ENCODE measurements around the gene MBNL1.

Gene MBNL1

GRCh38 chr3:152384412-152384811, 115.7 kb downstream of the MBNL1 start:
- no peak for DNase-seq
- no peak for TF ChIP-seq CTCF (IDR thresholded peaks at IDR 0.05; ENCODE audit: low read depth, low read length)
- H3K36me3 ChIP-seq, result no peaks in the 10 kb centered on the region
- H3K27me3 ChIP-seq (ENCODE audit: insufficient read depth, low read depth, severe bottlenecking), result no peaks in the 10 kb centered on the region
- no peak overlapping the region for H3K4me3 ChIP-seq (ENCODE audit: low read depth, low read length)
- H3K9me3 ChIP-seq (ENCODE audit: severe bottlenecking), result no peaks in the 10 kb centered on the region
- no peak overlapping the region for H3K27ac ChIP-seq

DNA sequence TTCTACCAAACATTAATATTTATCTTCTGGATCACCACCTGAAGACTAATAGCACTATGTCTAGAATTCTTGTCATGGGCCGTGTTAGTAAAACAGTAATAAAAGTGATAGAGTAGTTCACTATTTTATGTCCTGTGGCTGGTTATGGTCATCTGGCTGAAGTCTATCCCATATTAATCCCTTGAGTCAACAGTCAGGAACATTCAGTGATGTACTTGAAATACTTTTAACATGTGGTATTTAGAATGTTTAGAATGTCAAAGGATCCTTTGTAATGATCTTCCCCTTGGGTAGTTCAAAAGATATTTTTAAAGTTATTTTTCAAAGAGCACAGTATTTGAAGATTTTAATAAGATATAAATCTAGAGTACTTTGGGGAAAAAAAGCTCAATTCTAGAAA, 117.0 kb downstream of the MBNL1 start:
- Histone ChIP-seq H3K27me3 (ENCODE audit: insufficient read depth, low read depth, severe bottlenecking) (no peaks in the 10 kb centered on the region), H3K36me3 (no peaks in the 10 kb centered on the region), H3K9me3 (ENCODE audit: severe bottlenecking) (no peaks in the 10 kb centered on the region), H3K4me3 (ENCODE audit: low read depth, low read length) (no peak overlapping the region), H3K27ac (no peak overlapping the region)
- TF ChIP-seq CTCF (IDR thresholded peaks at IDR 0.05; ENCODE audit: low read depth, low read length), result no peak
- no peak for DNase-seq

DNA sequence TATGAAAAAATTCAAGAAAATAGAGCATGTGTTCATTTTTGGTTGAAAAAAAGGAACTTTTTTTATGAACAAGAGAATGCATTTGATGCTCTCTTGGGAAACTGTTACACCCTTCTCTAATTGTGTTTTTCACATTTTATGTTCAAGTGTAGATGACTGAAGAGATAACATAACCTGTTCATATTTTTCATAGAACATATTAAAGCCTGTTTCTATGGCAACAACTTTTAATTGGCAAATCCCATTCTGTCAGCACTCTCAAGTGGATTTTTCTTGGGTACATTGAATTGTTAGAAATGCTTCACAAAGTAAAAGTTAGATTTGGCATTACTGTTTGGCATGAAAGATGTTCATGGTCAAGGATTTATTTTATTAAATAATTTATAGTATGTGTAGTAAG, 117.5 kb downstream of the MBNL1 start:
- no peak for DNase-seq

DNA sequence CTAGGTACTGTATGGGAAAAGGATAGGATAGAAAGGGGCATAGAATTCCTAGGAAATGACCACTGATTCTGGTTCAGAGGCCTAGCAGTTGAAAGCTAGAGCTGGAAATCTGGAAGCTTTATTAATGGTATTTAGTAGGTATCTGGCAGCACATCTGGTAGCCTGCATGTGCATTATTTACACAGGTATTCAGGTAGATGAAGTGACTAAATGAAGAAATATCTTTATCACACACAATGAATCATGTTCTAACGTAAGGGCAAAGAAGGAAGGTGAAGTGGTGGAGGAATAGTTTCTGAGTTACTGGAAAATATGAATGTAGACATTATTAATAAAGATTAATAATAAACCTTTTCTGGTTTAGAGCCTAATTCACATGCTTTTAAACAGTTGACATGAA, 119.9 kb downstream of the MBNL1 start:
- no peaks in the 10 kb centered on the region for H3K9me3 ChIP-seq (ENCODE audit: severe bottlenecking)
- no peak for DNase-seq
- no peak overlapping the region for H3K27ac ChIP-seq
- H3K27me3 ChIP-seq (ENCODE audit: insufficient read depth, low read depth, severe bottlenecking), result no peaks in the 10 kb centered on the region
- H3K4me3 ChIP-seq (ENCODE audit: low read depth, low read length), result no peak overlapping the region
- TF ChIP-seq CTCF (IDR thresholded peaks at IDR 0.05; ENCODE audit: low read depth, low read length), result no peak
- no peaks in the 10 kb centered on the region for H3K36me3 ChIP-seq

More for the DNA sequence above, 117.5 kb downstream of the MBNL1 start:
- H3K36me3 ChIP-seq, result no peaks in the 10 kb centered on the region
- no peak overlapping the region for H3K4me3 ChIP-seq (ENCODE audit: low read depth, low read length)
- H3K9me3 ChIP-seq (ENCODE audit: severe bottlenecking), result no peaks in the 10 kb centered on the region
- no peaks in the 10 kb centered on the region for H3K27me3 ChIP-seq (ENCODE audit: insufficient read depth, low read depth, severe bottlenecking)
- TF ChIP-seq CTCF (IDR thresholded peaks at IDR 0.05; ENCODE audit: low read depth, low read length), result no peak
- no peak overlapping the region for H3K27ac ChIP-seq

DNA sequence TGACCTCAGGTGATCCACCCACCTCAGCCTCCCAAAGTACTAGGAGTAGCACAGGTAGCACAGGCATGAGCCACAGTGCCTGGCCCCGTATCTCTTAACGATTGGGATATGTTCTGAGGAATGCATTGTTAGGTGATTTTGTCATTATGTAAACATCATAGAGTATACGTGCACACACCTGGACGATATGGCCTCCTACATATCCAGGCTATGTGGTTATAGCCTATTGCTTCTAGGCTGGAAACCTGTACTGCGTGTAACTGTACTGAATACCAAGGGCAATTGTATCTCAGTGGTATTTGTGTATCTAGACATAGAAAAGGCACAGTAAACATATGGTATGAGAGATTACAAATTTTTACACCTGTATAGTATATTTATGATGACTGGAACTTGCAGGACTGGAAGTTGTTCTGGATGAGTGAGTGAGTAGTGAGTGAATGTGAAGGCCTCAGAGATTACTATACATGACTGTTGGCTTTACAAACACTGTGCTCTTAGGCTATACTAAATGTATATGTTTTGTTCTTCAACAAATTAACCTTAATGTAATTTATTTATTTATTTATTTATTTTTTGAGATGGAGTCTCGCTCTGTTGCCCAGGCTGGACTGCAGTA, 120.7 kb downstream of the MBNL1 start:
- no peaks in the 10 kb centered on the region for H3K27me3 ChIP-seq (ENCODE audit: insufficient read depth, low read depth, severe bottlenecking)
- H3K36me3 ChIP-seq, result no peaks in the 10 kb centered on the region
- no peaks in the 10 kb centered on the region for H3K9me3 ChIP-seq (ENCODE audit: severe bottlenecking)
- no peak for DNase-seq
- no peak overlapping the region for H3K27ac ChIP-seq
- no peak for TF ChIP-seq CTCF (IDR thresholded peaks at IDR 0.05; ENCODE audit: low read depth, low read length)
- no peak overlapping the region for H3K4me3 ChIP-seq (ENCODE audit: low read depth, low read length)

DNA sequence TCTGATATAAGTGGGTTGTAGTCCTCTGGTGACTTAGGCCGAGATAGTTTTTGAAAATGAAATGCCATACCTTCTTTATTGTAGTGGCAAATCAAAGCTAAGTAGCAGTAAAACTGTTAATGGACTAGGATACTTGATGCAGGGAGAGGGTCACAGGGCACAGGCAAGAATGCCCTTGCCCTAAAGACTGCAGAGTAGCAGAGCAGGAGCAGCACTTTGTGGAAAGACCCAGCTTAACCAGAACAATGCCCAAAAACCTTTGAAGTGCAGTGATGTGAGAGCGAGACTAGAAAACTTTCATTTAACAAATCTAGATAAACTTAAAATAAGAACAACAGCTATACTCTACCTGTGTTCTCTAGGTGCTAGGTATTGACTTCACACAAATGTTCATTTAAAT, 121.9 kb downstream of the MBNL1 start:
- Histone ChIP-seq H3K9me3 (ENCODE audit: severe bottlenecking) (no peaks in the 10 kb centered on the region), H3K36me3 (no peaks in the 10 kb centered on the region), H3K27me3 (ENCODE audit: insufficient read depth, low read depth, severe bottlenecking) (no peaks in the 10 kb centered on the region), H3K27ac (no peak overlapping the region), H3K4me3 (ENCODE audit: low read depth, low read length) (no peak overlapping the region)
- no peak for TF ChIP-seq CTCF (IDR thresholded peaks at IDR 0.05; ENCODE audit: low read depth, low read length)
- DNase-seq, result no peak

Measured in WERI-Rb-1 (cell line).